HG02885 (cell line): Measurements from ENCODE around the gene PHKB.
A peak's percentile ranks its signal among the peaks of the same experiment; 100 is the strongest.
"Not testable (repeated sequence)": the region's sequence is repeated elsewhere in the genome, so short reads cannot be mapped to it uniquely, and the experiment has no call there.

ENCODE experiments used
- ATAC-seq: cut with Tn5 transposase; IDR thresholded peaks from one replicate; pipeline ENCODE4 v1.9.1; 2021; ENCODE audit warnings: mild to moderate bottlenecking; ENCODE audit not compliant: unreplicated experiment, poor library complexity

Gene PHKB

GRCh38 chr16:47657977-47658376, 196.8 kb downstream of the PHKB start:
- no peak for ATAC-seq

GRCh38 chr16:47660540-47660939, 199.4 kb downstream of the PHKB start:
- no peak for ATAC-seq

GRCh38 chr16:47664653-47665325, 203.7 kb downstream of the PHKB start:
- ATAC-seq: no peak

- ATAC-seq: no peak
Observed at GRCh38 chr16:47666434-47666833, 205.3 kb downstream of the PHKB start.

GRCh38 chr16:47667956-47668355, 206.8 kb downstream of the PHKB start:
- ATAC-seq: no peak

- no peak for ATAC-seq
Observed at GRCh38 chr16:47672475-47672874, 211.3 kb downstream of the PHKB start.

- ATAC-seq: no peak
Observed at GRCh38 chr16:47676635-47677177, 215.6 kb downstream of the PHKB start.

GRCh38 chr16:47681571-47681970, 220.4 kb downstream of the PHKB start:
- not testable (repeated sequence) for ATAC-seq

GRCh38 chr16:47687694-47688093, 226.6 kb downstream of the PHKB start:
- ATAC-seq: no peak

GRCh38 chr16:47693226-47693625, 232.1 kb downstream of the PHKB start:
- no peak for ATAC-seq

GRCh38 chr16:47694543-47694942, 233.4 kb downstream of the PHKB start:
- no peak for ATAC-seq

GRCh38 chr16:47695756-47696155, 234.6 kb downstream of the PHKB start:
- no peak for ATAC-seq

GRCh38 chr16:47697826-47698225, 236.7 kb downstream of the PHKB start:
- ATAC-seq: no peak

- no peak for ATAC-seq
Observed at GRCh38 chr16:47699106-47699505, 238.0 kb downstream of the PHKB start.

GRCh38 chr16:47700857-47701587, 239.9 kb downstream of the PHKB start:
- ATAC-seq: no peak

- no peak for ATAC-seq
Observed at GRCh38 chr16:47705266-47705665, 244.1 kb downstream of the PHKB start.

GRCh38 chr16:47711809-47712208, 250.7 kb downstream of the PHKB start:
- no peak for ATAC-seq

- peak; percentile 7 for ATAC-seq
Observed at GRCh38 chr16:47712276-47713224, 251.4 kb downstream of the PHKB start.

- ATAC-seq: peak; percentile 84
Observed at GRCh38 chr16:47713225-47713595, 252.1 kb downstream of the PHKB start.

GRCh38 chr16:47715442-47716083, 254.4 kb downstream of the PHKB start:
- no peak for ATAC-seq
